Epithelial cell of proximal tubule (primary cell): ENCODE measurements around the gene POLQ. TPM values are rescaled to one million over a fixed set of nuclear protein-coding genes. Genes with fewer than 3 reads are reported as not detected.
"Not testable (repeated sequence)": the region's sequence is repeated elsewhere in the genome, so short reads cannot be mapped to it uniquely, and the experiment has no call there.

ENCODE experiments used
- DNase-seq: peaks from one replicate; pipeline ENCODE4 v3.0.0-alpha.2; 2011; ENCODE audit warnings: low read depth
- H3K4me3 ChIP-seq: 2 replicates; pipeline ENCODE4 v1.5.1; 2011; ENCODE audit warnings: low read depth, mild to moderate bottlenecking, low read length
- total RNA-seq: library from RNA; depleted of rRNA; stranded (reverse); fragments of >200 nt; gene quantifications from 2 replicates; pipeline ENCODE4 v1.2.3, GENCODE V29; 2015
- TF ChIP-seq, protein P1 (sequence below): conservative IDR thresholded peaks from 2 replicates; pipeline ENCODE4 v1.5.1; 2012; ENCODE audit warnings: low read depth, mild to moderate bottlenecking, low read length

Gene POLQ
- total RNA-seq, result 6.9 and 9.2 TPM in 2 replicates

DNA sequence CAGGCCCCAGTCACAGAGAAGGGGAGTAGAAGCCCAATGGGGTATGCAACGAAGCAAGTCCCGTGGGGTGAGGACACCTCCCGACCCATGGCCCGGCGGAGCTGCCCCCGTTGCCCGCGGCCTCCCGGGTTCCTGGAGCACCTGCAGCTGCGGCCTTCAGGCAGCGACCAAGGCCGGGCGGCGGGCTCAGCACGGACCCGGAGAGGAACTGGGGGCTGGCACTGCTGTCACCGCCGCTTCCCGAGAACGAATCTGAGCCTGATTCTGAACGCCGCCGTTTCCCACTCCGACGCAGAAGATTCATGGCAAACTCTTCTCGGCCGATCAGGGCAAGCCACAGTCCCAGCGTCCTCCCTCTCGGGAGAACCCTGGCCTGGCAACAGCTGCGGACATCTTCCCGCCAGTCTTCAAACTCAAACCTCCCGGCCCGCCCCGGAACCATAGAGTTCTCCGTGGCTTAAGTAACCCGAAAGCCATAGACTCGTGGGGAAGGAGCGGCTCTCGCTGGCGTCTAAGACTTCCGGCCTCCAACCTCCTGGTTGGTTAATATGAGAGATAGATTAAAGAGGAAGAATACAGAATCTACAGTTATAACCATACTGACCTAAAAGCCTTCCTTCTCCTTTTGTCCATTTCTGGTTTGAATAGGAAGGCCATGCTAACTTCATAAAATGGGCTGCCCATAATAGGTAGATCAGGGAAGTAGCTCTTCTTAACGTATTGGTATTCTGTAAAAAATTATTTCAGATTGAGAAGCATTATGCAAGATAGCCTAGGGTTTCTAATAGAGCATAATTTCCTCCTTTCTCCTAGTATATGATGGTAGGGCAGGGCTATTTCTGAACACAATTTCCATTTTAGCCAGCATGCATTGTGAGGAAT, at the start of gene POLQ:
Gene POLQ, minus strand, starts transcription at position 415 of the 882 bp plus-strand sequence. Its CDS starts 111 bp downstream, at position 304.
- H3K4me3 ChIP-seq, result peak within 1 kb of the TSS; percentile 83
- peak; percentile 78 for DNase-seq
- TF ChIP-seq, protein P1, sequence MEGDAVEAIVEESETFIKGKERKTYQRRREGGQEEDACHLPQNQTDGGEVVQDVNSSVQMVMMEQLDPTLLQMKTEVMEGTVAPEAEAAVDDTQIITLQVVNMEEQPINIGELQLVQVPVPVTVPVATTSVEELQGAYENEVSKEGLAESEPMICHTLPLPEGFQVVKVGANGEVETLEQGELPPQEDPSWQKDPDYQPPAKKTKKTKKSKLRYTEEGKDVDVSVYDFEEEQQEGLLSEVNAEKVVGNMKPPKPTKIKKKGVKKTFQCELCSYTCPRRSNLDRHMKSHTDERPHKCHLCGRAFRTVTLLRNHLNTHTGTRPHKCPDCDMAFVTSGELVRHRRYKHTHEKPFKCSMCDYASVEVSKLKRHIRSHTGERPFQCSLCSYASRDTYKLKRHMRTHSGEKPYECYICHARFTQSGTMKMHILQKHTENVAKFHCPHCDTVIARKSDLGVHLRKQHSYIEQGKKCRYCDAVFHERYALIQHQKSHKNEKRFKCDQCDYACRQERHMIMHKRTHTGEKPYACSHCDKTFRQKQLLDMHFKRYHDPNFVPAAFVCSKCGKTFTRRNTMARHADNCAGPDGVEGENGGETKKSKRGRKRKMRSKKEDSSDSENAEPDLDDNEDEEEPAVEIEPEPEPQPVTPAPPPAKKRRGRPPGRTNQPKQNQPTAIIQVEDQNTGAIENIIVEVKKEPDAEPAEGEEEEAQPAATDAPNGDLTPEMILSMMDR, result no peak

DNA sequence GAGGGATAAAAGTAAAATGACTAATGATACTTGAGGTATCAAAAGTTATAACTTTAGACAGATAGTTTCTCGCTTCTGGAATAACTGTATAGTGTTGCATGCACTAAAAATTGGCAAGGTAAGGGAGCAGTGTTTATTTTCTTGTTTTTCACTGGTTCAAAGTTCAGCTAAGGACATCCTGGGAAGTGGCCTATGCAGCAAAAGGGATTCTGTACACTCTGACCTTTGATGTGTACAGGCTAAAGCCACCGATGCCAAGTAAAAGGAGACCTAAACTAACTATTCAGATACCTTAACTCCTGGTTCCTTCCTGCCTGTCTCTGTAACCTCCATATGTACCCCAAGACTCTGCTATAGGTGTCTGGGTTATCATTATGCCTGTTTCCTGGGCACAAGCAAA, 49.1 kb upstream of the POLQ start:
- H3K4me3 ChIP-seq, result no peak overlapping the region
- no peak for DNase-seq
- TF ChIP-seq, protein P1, result no peak

DNA sequence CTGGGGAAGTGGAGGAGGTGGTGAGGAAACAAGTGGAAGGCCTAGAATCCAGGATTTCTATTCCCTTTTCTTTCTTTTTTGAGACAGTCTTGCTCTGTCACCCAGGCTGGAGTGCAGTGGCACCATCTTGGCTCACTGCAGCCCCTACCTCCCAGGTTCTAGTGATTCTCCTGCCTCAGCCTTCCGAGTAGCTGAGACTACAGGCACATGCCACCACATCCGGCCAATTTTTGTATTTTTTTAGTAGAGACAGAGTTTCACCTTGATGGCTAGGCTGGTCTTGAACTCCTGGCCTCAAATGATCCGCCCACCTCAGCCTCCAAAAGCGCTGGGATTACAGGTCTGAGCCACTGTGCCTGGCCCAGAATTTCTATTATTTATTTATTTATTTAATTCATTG, 48.0 kb upstream of the POLQ start:
- DNase-seq, H3K4me3 ChIP-seq: not testable (repeated sequence)

DNA sequence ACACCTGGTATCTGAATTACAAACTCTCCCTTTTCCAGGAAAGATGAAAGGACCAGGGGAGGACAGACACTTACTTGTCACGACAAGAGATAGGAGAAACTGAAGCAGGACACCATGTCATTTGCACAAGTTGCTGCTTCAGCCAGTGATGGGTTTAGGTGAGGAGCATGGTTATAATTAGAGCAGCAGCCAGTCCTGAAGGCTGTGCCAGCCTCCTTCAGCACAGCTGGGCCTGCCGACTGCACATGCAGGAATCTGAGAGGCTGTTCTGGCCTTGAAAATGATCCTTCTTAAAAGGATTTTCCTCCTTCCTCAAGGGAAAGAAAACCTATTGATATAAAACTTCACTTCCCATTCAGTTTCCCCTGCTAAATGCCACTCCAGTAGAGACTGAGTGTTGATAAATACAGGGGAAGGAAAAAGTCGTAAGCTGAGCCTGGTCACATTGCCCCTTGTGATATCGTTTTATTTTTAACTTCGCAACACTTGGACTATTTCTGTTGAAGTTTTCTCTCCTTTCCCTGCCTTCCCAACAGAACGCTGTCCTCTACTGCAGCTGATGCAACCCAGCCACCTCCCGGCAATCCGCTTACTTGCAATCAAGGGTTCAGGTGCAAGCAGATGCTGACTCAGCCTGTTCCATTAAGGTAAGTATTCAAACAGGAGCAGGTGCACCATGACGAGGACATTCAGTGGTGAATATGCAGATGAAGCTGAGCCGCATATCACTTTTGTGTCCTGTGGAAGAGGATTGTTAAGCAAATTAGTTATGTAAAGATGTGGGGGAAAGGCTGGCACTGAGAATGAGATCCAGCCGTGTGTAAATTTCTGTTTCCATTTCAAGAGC, 47.3 kb upstream of the POLQ start, which contains the start of gene FBXO40:
Gene FBXO40, plus strand, starts transcription at position 524 of the 847 bp plus-strand sequence. CDS start 27,197 bp downstream, outside the sequence.
- TF ChIP-seq, protein P1, result peak; percentile 14
- no peak within 1 kb of the TSS for H3K4me3 ChIP-seq
- no peak for DNase-seq

DNA sequence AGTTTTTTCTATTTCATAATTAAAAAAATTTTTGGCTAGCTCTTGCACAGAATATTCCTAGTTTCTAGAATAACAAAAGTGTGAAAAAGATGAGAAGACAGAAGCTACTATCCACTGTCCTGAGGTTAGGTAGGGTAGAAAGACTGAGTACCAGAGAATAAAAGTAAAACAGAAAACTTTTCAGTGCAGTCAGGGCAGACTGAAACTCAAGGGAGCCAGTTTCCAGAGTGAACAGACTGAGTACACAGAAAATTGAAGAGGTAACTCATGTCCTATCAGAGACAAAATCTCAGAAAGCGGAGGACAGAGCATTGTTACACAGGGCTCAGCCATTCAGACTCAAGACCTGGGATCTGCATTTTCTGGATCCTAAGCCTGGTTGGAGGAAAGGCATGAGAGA, 38.6 kb upstream of the POLQ start:
- DNase-seq, result no peak
- TF ChIP-seq, protein P1, result no peak
- no peak overlapping the region for H3K4me3 ChIP-seq

DNA sequence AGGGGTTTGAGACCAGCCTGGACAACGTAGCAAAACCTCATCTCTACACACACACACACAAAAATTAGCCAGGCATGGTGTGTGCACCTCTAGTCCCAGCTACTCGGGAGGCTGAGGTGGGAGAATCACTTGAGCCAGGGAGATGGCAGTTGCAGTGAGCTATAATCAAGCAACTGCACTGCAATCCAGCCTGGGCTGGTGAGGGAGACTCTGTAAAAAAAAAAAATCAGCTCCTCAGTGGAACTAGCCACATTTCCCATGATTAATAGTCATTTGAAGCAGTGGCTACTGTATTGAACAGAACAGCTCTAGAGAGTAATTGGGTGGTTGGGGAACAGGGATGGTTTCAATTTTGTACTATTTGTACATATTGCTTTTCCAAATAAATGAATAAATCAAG, 35.9 kb upstream of the POLQ start:
- DNase-seq, result no peak
- TF ChIP-seq, protein P1, result no peak
- H3K4me3 ChIP-seq, result no peak overlapping the region

DNA sequence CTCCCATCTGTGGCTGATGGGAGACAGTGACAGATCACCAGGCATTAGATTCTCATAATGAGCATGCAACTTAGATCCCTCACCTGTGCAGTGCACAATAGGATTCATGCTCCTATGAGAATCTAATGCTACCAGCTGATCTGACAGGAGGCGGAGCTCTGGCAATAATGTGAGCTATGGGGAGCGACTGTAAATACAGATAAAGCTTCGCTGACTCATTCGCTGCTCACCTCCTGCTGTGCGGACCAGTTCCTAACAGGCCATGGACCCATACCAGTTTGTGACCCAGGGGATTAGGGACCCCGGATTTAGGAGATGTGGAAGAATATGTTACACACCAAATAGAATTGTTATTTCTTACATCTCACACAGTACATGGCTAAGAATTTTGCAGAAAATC, 28.7 kb upstream of the POLQ start:
- no peak for DNase-seq
- no peak overlapping the region for H3K4me3 ChIP-seq
- TF ChIP-seq, protein P1, result no peak
